GM12865 (cell line): ENCODE data around the gene NRCAM.

ENCODE experiments used
- DNase-seq: peaks from one replicate; pipeline ENCODE4 v3.0.0; 2010; ENCODE audit warnings: low read depth
- H3K4me3 ChIP-seq: 2 replicates; pipeline ENCODE4 v1.5.1; 2011; ENCODE audit warnings: mild to moderate bottlenecking, low read depth, low read length, control low read depth
- TF ChIP-seq, protein P1 (sequence below): IDR thresholded peaks from 2 replicates; pipeline ENCODE4 v1.5.1; 2011; ENCODE audit warnings: low read length, control low read depth, low read depth, inconsistent platforms; ENCODE audit not compliant: insufficient read depth; ENCODE audit errors: missing control alignments

NRCAM gene

GRCh38 chr7:108441392-108441955 lies 14.8 kb downstream of the NRCAM start:
- TF ChIP-seq, protein P1, sequence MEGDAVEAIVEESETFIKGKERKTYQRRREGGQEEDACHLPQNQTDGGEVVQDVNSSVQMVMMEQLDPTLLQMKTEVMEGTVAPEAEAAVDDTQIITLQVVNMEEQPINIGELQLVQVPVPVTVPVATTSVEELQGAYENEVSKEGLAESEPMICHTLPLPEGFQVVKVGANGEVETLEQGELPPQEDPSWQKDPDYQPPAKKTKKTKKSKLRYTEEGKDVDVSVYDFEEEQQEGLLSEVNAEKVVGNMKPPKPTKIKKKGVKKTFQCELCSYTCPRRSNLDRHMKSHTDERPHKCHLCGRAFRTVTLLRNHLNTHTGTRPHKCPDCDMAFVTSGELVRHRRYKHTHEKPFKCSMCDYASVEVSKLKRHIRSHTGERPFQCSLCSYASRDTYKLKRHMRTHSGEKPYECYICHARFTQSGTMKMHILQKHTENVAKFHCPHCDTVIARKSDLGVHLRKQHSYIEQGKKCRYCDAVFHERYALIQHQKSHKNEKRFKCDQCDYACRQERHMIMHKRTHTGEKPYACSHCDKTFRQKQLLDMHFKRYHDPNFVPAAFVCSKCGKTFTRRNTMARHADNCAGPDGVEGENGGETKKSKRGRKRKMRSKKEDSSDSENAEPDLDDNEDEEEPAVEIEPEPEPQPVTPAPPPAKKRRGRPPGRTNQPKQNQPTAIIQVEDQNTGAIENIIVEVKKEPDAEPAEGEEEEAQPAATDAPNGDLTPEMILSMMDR: no peak
- no peak overlapping the region for H3K4me3 ChIP-seq
- no peak for DNase-seq

GRCh38 chr7:108440613-108441012 lies 15.6 kb downstream of the NRCAM start:
- no peak overlapping the region for H3K4me3 ChIP-seq
- DNase-seq: no peak
- TF ChIP-seq, protein P1: no peak

- no peak overlapping the region for H3K4me3 ChIP-seq
- TF ChIP-seq, protein P1: no peak
- DNase-seq: no peak
These were observed 19.3 kb downstream of the NRCAM start for GRCh38 chr7:108436906-108437305.

- no peak for DNase-seq
- TF ChIP-seq, protein P1: no peak
- H3K4me3 ChIP-seq: no peak overlapping the region
These were observed 22.2 kb downstream of the NRCAM start for GRCh38 chr7:108434010-108434409.

DNA sequence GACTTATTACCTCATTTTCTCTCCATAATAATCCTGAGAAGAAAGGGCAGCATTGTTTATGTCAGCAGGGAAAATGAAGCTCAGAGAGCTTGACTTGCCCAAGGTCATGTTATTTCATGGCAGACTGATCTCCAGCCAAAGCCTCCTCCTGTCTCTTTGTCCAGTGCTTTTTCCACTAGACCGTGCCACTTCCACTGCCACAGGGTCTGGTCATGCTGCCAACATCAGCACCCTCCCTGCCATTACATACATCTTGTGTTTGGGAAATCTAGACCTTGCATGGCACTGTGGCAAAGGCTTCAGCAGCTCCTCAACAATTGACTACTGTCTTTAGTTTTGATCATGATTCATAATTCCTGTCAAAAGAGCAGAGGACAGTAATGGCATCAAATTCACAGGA lies 25.1 kb downstream of the NRCAM start:
- no peak overlapping the region for H3K4me3 ChIP-seq
- DNase-seq: no peak
- TF ChIP-seq, protein P1: no peak

DNA sequence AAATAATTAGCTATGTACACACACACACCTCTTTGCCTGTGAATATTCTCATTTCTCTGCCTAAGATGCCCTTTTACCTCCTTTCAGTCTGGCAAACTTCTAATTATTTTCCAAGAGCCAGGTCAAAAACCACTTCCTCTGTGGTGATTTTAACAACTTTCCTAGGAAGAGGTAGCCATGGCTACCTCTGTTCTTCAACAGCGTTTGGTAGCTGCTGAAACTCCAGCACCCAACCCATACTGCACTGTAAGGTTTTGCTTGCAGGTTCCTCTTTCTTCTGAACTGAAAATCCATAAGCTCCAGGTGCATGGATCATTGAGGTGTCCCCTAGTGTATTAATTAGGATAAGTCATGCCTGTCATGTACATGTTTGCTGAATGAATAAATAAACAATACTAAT lies 25.6 kb downstream of the NRCAM start:
- no peak overlapping the region for H3K4me3 ChIP-seq
- TF ChIP-seq, protein P1: no peak
- no peak for DNase-seq

DNA sequence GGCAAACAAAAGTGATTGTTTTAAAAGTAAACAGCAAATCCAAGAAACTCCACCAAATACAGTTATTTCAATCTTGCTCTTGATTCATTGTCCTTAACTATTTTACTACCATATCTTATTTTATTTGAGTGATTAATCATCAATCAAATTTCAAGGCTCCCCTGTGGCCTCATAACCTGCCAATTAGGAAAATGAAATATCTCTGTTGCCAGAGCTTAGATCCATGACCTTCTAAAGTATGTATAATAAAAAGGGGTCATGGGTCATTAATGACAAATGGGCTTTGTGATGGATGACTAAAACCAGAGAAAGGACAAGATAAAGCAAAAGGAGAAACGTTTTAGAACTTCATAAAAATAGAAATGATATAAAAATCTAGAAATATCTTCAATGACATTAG lies 28.5 kb downstream of the NRCAM start:
- DNase-seq: no peak
- TF ChIP-seq, protein P1: no peak
- no peak overlapping the region for H3K4me3 ChIP-seq
